GM23338 (cell line): ENCODE measurements around the gene NBPF1. TPM values are rescaled to one million over a fixed set of nuclear protein-coding genes. Genes with fewer than 3 reads are reported as not detected.

ENCODE experiments used
- ATAC-seq: fragments of 200-7000 bp; cut with Tn5 transposase; 3 replicates; pipeline ENCODE4 v1.9.1; 2020
- DNase-seq: peaks from one replicate; pipeline ENCODE4 v3.0.0-alpha.2; 2015; ENCODE audit warnings: low spot score
- H2AFZ ChIP-seq: fragments of 200-600 bp; sonication (generic); 2 replicates; pipeline ENCODE4 v1.8.0; 2016; ENCODE audit warnings: antibody characterized with exemption, mild to moderate bottlenecking, moderate library complexity
- H3F3A ChIP-seq: fragments of 200-600 bp; sonication (generic); replicated peaks from 2 replicates; pipeline ENCODE4 v1.8.0; 2017; ENCODE audit warnings: antibody characterized with exemption, mixed run types, low read depth
- H3K27ac ChIP-seq: fragments of 200-600 bp; sonication (generic); 2 replicates; pipeline ENCODE4 v1.6.1; 2016; ENCODE audit warnings: low read depth
- H3K27me3 ChIP-seq: fragments of 200-600 bp; sonication (generic); 2 replicates; pipeline ENCODE4 v1.8.0; 2016; ENCODE audit warnings: mild to moderate bottlenecking, mixed run types, moderate library complexity; ENCODE audit not compliant: insufficient read depth
- H3K36me3 ChIP-seq: fragments of 200-600 bp; sonication (generic); 2 replicates; pipeline ENCODE4 v1.8.0; 2016; ENCODE audit warnings: mild to moderate bottlenecking; ENCODE audit not compliant: insufficient read depth
- H3K4me1 ChIP-seq: fragments of 200-600 bp; sonication (generic); 2 replicates; pipeline ENCODE4 v1.8.0; 2016; ENCODE audit warnings: mild to moderate bottlenecking, moderate library complexity; ENCODE audit not compliant: insufficient read depth
- H3K4me2 ChIP-seq: fragments of 200-600 bp; sonication (generic); 2 replicates; pipeline ENCODE4 v1.7.1; 2017; ENCODE audit warnings: mixed run types
- H3K4me3 ChIP-seq: fragments of 200-600 bp; sonication (generic); 2 replicates; pipeline ENCODE4 v1.6.1; 2016; ENCODE audit warnings: mixed run types
- H3K79me2 ChIP-seq: fragments of 200-600 bp; sonication (generic); replicated peaks from 2 replicates; pipeline ENCODE4 v1.8.0; 2017; ENCODE audit warnings: mild to moderate bottlenecking; ENCODE audit not compliant: insufficient read depth
- H3K9me2 ChIP-seq: fragments of 200-600 bp; sonication (generic); 2 replicates; pipeline ENCODE4 v1.8.0; 2017; ENCODE audit not compliant: insufficient read depth
- H4K20me1 ChIP-seq: fragments of 200-600 bp; sonication (generic); replicated peaks from 2 replicates; pipeline ENCODE4 v1.8.0; 2017; ENCODE audit warnings: mild to moderate bottlenecking; ENCODE audit not compliant: insufficient read depth
- H3K27ac Mint-ChIP-seq: 2 replicates; pipeline ENCODE4 v1.8.0; 2020; ENCODE audit warnings: inconsistent platforms, mild to moderate bottlenecking, moderate library complexity, mixed read lengths
- H3K27me3 Mint-ChIP-seq: 3 replicates; pipeline ENCODE4 v1.8.0; 2022; ENCODE audit warnings: low read depth, mild to moderate bottlenecking, moderate library complexity, mixed read lengths, inconsistent platforms; ENCODE audit not compliant: insufficient read depth, poor library complexity
- H3K36me3 Mint-ChIP-seq: 3 replicates; pipeline ENCODE4 v1.8.0; 2021; ENCODE audit warnings: low read depth, mild to moderate bottlenecking, inconsistent platforms, moderate library complexity, mixed read lengths
- H3K4me1 Mint-ChIP-seq: 3 replicates; pipeline ENCODE4 v1.8.0; 2020; ENCODE audit warnings: mild to moderate bottlenecking, inconsistent platforms, mixed read lengths
- H3K4me3 Mint-ChIP-seq: 3 replicates; pipeline ENCODE4 v1.8.0; 2021; ENCODE audit warnings: moderate library complexity, mild to moderate bottlenecking, inconsistent platforms, mixed read lengths
- H3K9me3 Mint-ChIP-seq: 3 replicates; pipeline ENCODE4 v1.8.0; 2020; ENCODE audit warnings: moderate library complexity, mild to moderate bottlenecking, inconsistent platforms, mixed read lengths
- CREB1 ChIP-seq: fragments of 250-450 bp; sonication (Bioruptor Pico); IDR thresholded peaks from 2 replicates; pipeline ENCODE4 v1.5.0; 2020; ENCODE audit warnings: low read depth, mild to moderate bottlenecking, moderate library complexity
- EZH2 ChIP-seq: fragments of 200-600 bp; sonication (generic); IDR thresholded peaks from one replicate; pipeline ENCODE4 v1.8.0; 2017; ENCODE audit warnings: antibody characterized with exemption, mild to moderate bottlenecking, low read depth; ENCODE audit not compliant: unreplicated experiment
- JUNB ChIP-seq: IDR thresholded peaks from one replicate; pipeline ENCODE4 v1.6.1; 2016; ENCODE audit warnings: antibody characterized with exemption; ENCODE audit not compliant: unreplicated experiment
- NANOG ChIP-seq: IDR thresholded peaks from 2 replicates; pipeline ENCODE4 v1.6.1; 2016; ENCODE audit warnings: antibody characterized with exemption, borderline replicate concordance
- polyA plus RNA-seq: library from polyadenylated mRNA; unstranded; fragments of >200 nt; fragmentation: Nextera tagmentation; extraction: Ambion mirVana; gene quantifications from 2 replicates; pipeline ENCODE4 v1.2.1, GENCODE V29; 2016
- total RNA-seq: library from RNA; depleted of rRNA; stranded (reverse); fragments of >200 nt; shearing (Covaris generic); gene quantifications from 2 replicates; pipeline ENCODE4 v1.2.3, GENCODE V29; 2014
- TF ChIP-seq, protein P1 (sequence below), 2 experiments: fragments of 200-600 bp in 1 of 2; sonication (generic) in 1 of 2; conservative IDR thresholded peaks; 2 replicates each; pipeline versions ENCODE4 v1.5.1 to v1.6.1; 2016 to 2017; ENCODE audit warnings: antibody characterized with exemption in 2 of 2, low read depth in 2 of 2, mild to moderate bottlenecking in 2 of 2, moderate library complexity in 1 of 2
- TF ChIP-seq, protein P2 (sequence below): fragments of 250-450 bp; sonication (Bioruptor Pico); IDR thresholded peaks from 2 replicates; pipeline ENCODE4 v1.5.0; 2020; ENCODE audit warnings: mild to moderate bottlenecking, moderate library complexity

NBPF1 gene
- total and polyA plus RNA-seq, 2 experiments from 2014 or later: 9.5 to 11.8 TPM

DNA sequence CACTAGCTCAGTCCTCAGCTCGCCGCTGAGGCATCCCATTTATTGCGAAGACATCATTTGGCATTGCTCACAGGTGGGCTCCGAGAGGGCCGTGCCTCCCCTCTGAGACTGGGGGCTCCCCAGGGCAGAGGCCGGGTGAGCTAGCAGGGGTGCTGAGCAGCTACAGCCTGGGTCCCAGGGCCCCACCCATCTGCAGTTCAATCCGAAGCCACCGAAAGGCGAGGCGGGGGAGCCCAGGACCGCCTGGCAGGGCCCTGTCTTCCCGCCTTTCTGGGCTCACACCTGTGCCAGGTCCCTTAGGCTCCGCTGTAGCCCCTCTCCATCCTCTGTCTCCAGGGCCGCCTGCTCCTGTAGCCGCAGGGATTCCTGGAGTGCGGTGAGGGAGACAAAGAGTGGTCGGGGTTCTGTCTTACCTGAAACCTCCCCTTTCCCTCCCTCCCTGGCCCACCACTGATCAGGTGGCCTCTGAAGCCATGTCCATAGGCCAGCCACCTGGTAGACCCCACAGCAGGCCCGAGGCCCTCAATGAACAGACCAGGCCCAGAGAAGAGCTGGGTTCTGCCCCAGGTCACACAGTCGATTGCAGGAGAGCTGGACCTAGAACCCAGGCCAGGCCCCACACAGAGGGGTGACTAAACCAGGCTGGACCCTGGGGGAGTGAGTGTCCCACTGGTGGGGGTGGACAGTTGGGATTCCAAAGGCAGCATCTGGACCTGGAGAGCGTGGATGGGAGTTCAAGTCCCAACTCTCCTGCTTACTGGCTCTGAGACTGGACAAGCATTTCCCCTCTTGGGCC lies 18.1 kb upstream of the NBPF1 start:
- TF ChIP-seq NANOG: no peak
- TF ChIP-seq, protein P1, sequence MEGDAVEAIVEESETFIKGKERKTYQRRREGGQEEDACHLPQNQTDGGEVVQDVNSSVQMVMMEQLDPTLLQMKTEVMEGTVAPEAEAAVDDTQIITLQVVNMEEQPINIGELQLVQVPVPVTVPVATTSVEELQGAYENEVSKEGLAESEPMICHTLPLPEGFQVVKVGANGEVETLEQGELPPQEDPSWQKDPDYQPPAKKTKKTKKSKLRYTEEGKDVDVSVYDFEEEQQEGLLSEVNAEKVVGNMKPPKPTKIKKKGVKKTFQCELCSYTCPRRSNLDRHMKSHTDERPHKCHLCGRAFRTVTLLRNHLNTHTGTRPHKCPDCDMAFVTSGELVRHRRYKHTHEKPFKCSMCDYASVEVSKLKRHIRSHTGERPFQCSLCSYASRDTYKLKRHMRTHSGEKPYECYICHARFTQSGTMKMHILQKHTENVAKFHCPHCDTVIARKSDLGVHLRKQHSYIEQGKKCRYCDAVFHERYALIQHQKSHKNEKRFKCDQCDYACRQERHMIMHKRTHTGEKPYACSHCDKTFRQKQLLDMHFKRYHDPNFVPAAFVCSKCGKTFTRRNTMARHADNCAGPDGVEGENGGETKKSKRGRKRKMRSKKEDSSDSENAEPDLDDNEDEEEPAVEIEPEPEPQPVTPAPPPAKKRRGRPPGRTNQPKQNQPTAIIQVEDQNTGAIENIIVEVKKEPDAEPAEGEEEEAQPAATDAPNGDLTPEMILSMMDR (conservative IDR thresholded peaks at IDR 0.05; ENCODE audit: low read depth in 2 of 2): no peak
- Mint-ChIP-seq H3K27me3 (peaks cover 11% of the 10 kb centered on the region), H3K9me3 (no peaks in the 10 kb centered on the region), H3K4me1 (no peaks in the 10 kb centered on the region), H3K27ac (no peak overlapping the region), H3K4me3 (no peak overlapping the region), H3K36me3 (peaks cover 46% of the 10 kb centered on the region)
- Histone ChIP-seq H3K27me3 (no peaks in the 10 kb centered on the region), H3K79me2 (no peaks in the 10 kb centered on the region), H3K4me2 (no peak overlapping the region), H3K27ac (no peak overlapping the region), H2AFZ (no peak overlapping the region), H3F3A (0 out of 2 replicates have a peak, but pooled peaks cover under 1% of the 10 kb centered on the region), H4K20me1 (peaks cover 25% of the 10 kb centered on the region), H3K9me2 (no peaks in the 10 kb centered on the region), H3K4me1 (no peaks in the 10 kb centered on the region), H3K36me3 (peaks cover 10% of the 10 kb centered on the region; the same call in 1 of the 2 replicates), H3K4me3 (no peak overlapping the region)
- no peak for DNase-seq
- ATAC-seq: peak; percentile 12

DNA sequence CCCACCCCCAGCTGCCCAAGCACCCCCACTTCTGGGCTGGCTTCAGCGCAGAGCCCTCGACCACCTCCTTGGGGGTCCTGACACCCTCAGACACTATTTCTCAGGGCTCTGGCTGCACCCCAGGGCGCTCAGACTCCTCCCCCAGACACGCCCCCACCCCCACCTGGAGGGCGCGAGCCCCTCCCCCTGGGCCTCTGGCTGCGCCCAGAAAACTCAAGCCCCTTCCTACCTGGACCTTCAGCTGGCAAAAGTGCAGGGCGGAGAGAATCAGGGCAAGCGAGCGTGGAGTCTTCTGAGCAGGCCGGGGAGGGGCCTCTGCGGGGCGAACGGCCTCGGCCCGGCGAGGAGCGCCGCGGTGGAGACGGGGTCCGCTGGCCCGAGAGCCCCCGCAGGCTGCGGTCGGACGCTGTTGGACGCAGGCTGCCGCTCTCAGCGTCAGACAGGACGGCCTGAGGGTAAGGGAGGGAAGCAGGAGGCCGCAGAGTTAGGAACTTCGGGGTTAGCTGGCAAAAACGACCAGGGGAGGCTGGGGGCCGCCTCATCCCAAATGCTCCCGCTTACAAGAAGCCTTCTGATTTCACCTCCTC lies 17.4 kb upstream of the NBPF1 start:
- H3K27ac ChIP-seq: no peak overlapping the region
- no peaks in the 10 kb centered on the region for H3K27me3 ChIP-seq
- no peaks in the 10 kb centered on the region for H3F3A ChIP-seq
- peaks cover 19% of the 10 kb centered on the region for H4K20me1 ChIP-seq
- Mint-ChIP-seq H3K27me3 (peaks cover 13% of the 10 kb centered on the region), H3K9me3 (no peaks in the 10 kb centered on the region), H3K27ac (no peak overlapping the region), H3K36me3 (peaks cover 51% of the 10 kb centered on the region), H3K4me1 (no peaks in the 10 kb centered on the region), H3K4me3 (no peak overlapping the region)
- no peaks in the 10 kb centered on the region for H3K9me2 ChIP-seq
- no peaks in the 10 kb centered on the region for H3K79me2 ChIP-seq
- peak; percentile 13 for ATAC-seq
- no peak overlapping the region for H3K4me3 ChIP-seq
- peak; percentile 28 for DNase-seq
- H3K36me3 ChIP-seq: peaks cover 10% of the 10 kb centered on the region; the same call in 1 of the 2 replicates
- H2AFZ ChIP-seq: no peak overlapping the region
- H3K4me2 ChIP-seq: no peak overlapping the region
- no peaks in the 10 kb centered on the region for H3K4me1 ChIP-seq
- TF ChIP-seq EZH2 (no peak), CREB1 (CRISPR knock-in tag) (no peak), JUNB (no peak)
- TF ChIP-seq, protein P2, sequence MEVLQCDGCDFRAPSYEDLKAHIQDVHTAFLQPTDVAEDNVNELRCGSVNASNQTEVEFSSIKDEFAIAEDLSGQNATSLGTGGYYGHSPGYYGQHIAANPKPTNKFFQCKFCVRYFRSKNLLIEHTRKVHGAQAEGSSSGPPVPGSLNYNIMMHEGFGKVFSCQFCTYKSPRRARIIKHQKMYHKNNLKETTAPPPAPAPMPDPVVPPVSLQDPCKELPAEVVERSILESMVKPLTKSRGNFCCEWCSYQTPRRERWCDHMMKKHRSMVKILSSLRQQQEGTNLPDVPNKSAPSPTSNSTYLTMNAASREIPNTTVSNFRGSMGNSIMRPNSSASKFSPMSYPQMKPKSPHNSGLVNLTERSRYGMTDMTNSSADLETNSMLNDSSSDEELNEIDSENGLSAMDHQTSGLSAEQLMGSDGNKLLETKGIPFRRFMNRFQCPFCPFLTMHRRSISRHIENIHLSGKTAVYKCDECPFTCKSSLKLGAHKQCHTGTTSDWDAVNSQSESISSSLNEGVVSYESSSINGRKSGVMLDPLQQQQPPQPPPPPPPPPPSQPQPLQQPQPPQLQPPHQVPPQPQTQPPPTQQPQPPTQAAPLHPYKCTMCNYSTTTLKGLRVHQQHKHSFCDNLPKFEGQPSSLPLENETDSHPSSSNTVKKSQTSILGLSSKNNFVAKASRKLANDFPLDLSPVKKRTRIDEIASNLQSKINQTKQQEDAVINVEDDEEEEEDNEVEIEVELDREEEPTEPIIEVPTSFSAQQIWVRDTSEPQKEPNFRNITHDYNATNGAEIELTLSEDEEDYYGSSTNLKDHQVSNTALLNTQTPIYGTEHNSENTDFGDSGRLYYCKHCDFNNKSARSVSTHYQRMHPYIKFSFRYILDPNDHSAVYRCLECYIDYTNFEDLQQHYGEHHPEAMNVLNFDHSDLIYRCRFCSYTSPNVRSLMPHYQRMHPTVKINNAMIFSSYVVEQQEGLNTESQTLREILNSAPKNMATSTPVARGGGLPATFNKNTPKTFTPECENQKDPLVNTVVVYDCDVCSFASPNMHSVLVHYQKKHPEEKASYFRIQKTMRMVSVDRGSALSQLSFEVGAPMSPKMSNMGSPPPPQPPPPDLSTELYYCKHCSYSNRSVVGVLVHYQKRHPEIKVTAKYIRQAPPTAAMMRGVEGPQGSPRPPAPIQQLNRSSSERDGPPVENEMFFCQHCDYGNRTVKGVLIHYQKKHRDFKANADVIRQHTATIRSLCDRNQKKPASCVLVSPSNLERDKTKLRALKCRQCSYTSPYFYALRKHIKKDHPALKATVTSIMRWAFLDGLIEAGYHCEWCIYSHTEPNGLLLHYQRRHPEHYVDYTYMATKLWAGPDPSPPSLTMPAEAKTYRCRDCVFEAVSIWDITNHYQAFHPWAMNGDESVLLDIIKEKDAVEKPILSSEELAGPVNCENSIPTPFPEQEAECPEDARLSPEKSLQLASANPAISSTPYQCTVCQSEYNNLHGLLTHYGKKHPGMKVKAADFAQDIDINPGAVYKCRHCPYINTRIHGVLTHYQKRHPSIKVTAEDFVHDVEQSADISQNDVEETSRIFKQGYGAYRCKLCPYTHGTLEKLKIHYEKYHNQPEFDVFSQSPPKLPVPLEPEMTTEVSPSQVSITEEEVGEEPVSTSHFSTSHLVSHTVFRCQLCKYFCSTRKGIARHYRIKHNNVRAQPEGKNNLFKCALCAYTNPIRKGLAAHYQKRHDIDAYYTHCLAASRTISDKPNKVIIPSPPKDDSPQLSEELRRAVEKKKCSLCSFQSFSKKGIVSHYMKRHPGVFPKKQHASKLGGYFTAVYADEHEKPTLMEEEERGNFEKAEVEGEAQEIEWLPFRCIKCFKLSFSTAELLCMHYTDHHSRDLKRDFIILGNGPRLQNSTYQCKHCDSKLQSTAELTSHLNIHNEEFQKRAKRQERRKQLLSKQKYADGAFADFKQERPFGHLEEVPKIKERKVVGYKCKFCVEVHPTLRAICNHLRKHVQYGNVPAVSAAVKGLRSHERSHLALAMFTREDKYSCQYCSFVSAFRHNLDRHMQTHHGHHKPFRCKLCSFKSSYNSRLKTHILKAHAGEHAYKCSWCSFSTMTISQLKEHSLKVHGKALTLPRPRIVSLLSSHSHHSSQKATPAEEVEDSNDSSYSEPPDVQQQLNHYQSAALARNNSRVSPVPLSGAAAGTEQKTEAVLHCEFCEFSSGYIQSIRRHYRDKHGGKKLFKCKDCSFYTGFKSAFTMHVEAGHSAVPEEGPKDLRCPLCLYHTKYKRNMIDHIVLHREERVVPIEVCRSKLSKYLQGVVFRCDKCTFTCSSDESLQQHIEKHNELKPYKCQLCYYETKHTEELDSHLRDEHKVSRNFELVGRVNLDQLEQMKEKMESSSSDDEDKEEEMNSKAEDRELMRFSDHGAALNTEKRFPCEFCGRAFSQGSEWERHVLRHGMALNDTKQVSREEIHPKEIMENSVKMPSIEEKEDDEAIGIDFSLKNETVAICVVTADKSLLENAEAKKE (CRISPR knock-in tag): no peak
- TF ChIP-seq, protein P1 (conservative IDR thresholded peaks at IDR 0.05; ENCODE audit: low read depth in 2 of 2): no peak
